Transverse colon (tissue), 4 donors: Measurements from ENCODE around the gene ALDH1A1. TPM values are rescaled to one million over a fixed set of nuclear protein-coding genes. Genes with fewer than 3 reads are reported as not detected.

Experiments used
- DNase-seq: peaks from one replicate; pipeline ENCODE4 v3.0.0-alpha.2; 2019
- H3K27ac ChIP-seq, 4 donors: fragments of 200-600 bp; sonication (generic); 2 replicates each; pipeline ENCODE4 v1.5.1; 2016 to 2018; ENCODE audit warnings: inconsistent platforms in 4 of 4
- H3K27me3 ChIP-seq: fragments of 200-600 bp; sonication (generic); 2 replicates; pipeline ENCODE4 v1.5.1; 2017; ENCODE audit warnings: inconsistent platforms
- H3K36me3 ChIP-seq, 4 donors: fragments of 200-600 bp; sonication (generic); 2 replicates each; pipeline ENCODE4 v1.5.1; 2017 to 2019; ENCODE audit warnings: inconsistent platforms in 4 of 4
- H3K4me1 ChIP-seq, 4 donors: fragments of 200-600 bp; sonication (generic); 2 replicates each; pipeline ENCODE4 v1.5.1; 2017 to 2020; ENCODE audit warnings: inconsistent platforms in 4 of 4
- H3K4me3 ChIP-seq, 4 donors: fragments of 200-600 bp; sonication (generic); 1 replicate in 1 of 4; 2 replicates in 3 of 4; pipeline versions ENCODE4 v1.5.1 to v1.6.1; 2017 to 2019; ENCODE audit warnings: inconsistent platforms in 4 of 4
- H3K9me3 ChIP-seq, 2 donors: fragments of 200-600 bp; sonication (generic); 2 replicates each; pipeline ENCODE4 v1.5.1; 2017 to 2019; ENCODE audit warnings: inconsistent platforms in 2 of 2
- CTCF ChIP-seq, 5 experiments: fragments of 200-600 bp in 3 of 5; fragments of 450-650 bp in 2 of 5; sonication (generic) in 3 of 5; IDR thresholded peaks; 1 replicate in 2 of 5; 2 replicates in 3 of 5; pipeline ENCODE4 v1.5.1; 2016 to 2017; ENCODE audit warnings: antibody characterized with exemption in 5 of 5, inconsistent platforms in 3 of 5, mild to moderate bottlenecking in 2 of 5, moderate library complexity in 1 of 5
- EP300 ChIP-seq: sonication (generic); formaldehyde crosslinking; IDR thresholded peaks from one replicate; pipeline ENCODE4 v1.6.1; 2017; ENCODE audit warnings: antibody characterized with exemption, low read depth
- POLR2A ChIP-seq: fragments of 450-650 bp; IDR thresholded peaks from one replicate; pipeline ENCODE4 v1.6.1; 2016; ENCODE audit warnings: antibody characterized with exemption, mild to moderate bottlenecking, moderate library complexity
- POLR2AphosphoS5 ChIP-seq, 3 donors: sonication (generic); formaldehyde crosslinking; IDR thresholded peaks; one replicate each; pipeline ENCODE4 v1.6.1; 2016; ENCODE audit warnings: antibody characterized with exemption in 3 of 3
- WGBS, 2 donors: methylation state at CpG; one replicate each; pipeline ENCODE4 v1.1.5; 2018; ENCODE audit warnings: low coverage in 1 of 2; 5-methylcytosine and 5-hydroxymethylcytosine counted together
- in situ Hi-C, 4 donors: fragments of 200-750 bp; cut with MboI; loops; one replicate each; pipeline versions ENCODE4 v1.15.0 to v1.15.1; 2017; ENCODE audit warnings: low sequenced_read_pairs in 3 of 4, low pct_ligation_motif_present in 1 of 4, low pct_unique_long_range_greater_than_20kb in 1 of 4
- intact Hi-C: fragments of 100-400 bp; cut with DNase I; formaldehyde crosslinking; loops from one replicate; pipeline ENCODE4 v1.15.1; 2023; ENCODE audit warnings: low total_unique reads
- total RNA-seq, 4 donors: library from RNA; depleted of rRNA; stranded (reverse); fragments of >200 nt; gene quantifications; one replicate each; pipeline ENCODE4 v1.1.0, GENCODE V29; 2016

Gene ALDH1A1
- total RNA-seq, 4 donors from 2014 or later, result 76.3 to 566 (median 288) TPM

GRCh38 chr9:72882117-72882775 lies 70.6 kb downstream of the ALDH1A1 start:
- in situ Hi-C loops (no loop called here), intact Hi-C loops (no loop called here)
- no peak overlapping the region for H3K4me3 ChIP-seq
- DNase-seq, result peak; percentile 32
- peak overlapping the region in 1 of 4 donors; percentile 12 for H3K27ac ChIP-seq
- H3K36me3 ChIP-seq, result no peaks in the 10 kb centered on the region
- TF ChIP-seq CTCF (IDR thresholded peaks at IDR 0.05) (no peak), EP300 (no peak), POLR2A (no peak), POLR2AphosphoS5 (IDR thresholded peaks at IDR 0.05) (no peak)
- H3K27me3 ChIP-seq, result no peaks in the 10 kb centered on the region
- 60 to 73% methylated on average over 2 to 6 of the region's 6 CpGs for WGBS, 2 donors
- peaks cover 0 to 27% (median 7%) of the 10 kb centered on the region in 4 donors for H3K4me1 ChIP-seq
- no peaks in the 10 kb centered on the region for H3K9me3 ChIP-seq

- no peak overlapping the region for H3K27ac ChIP-seq
- DNase-seq, result no peak
- H3K27me3 ChIP-seq, result no peaks in the 10 kb centered on the region
- no peak overlapping the region for H3K4me3 ChIP-seq
- WGBS, 2 donors, result 49 to 80% methylated on average over 1 to 2 of the region's 2 CpGs
- no peak for TF ChIP-seq EP300
- no peak for TF ChIP-seq CTCF (IDR thresholded peaks at IDR 0.05)
- no peak for TF ChIP-seq POLR2AphosphoS5 (IDR thresholded peaks at IDR 0.05)
- no peak for TF ChIP-seq POLR2A
- intact Hi-C loops, result no loop called here
- H3K9me3 ChIP-seq, result no peaks in the 10 kb centered on the region
- in situ Hi-C loops, result no loop called here
- no peaks in the 10 kb centered on the region for H3K36me3 ChIP-seq
- peaks cover 0 to 27% (median 7%) of the 10 kb centered on the region in 4 donors for H3K4me1 ChIP-seq
Observed at GRCh38 chr9:72880821-72881220, 72.0 kb downstream of the ALDH1A1 start.

GRCh38 chr9:72875221-72875620 lies 77.6 kb downstream of the ALDH1A1 start:
- intact Hi-C loops, result loop anchor here (2.0 kb wide), 1 partner anchor 82 kb away; no protein-coding TSS in a partner anchor
- in situ Hi-C loops, result no loop called here
- Histone ChIP-seq H3K27me3 (no peaks in the 10 kb centered on the region), H3K27ac (no peak overlapping the region), H3K36me3 (no peaks in the 10 kb centered on the region), H3K4me3 (no peak overlapping the region), H3K4me1 (peaks cover 6 to 23% (median 15%) of the 10 kb centered on the region in 4 donors), H3K9me3 (no peaks in the 10 kb centered on the region)
- TF ChIP-seq POLR2A, result no peak
- TF ChIP-seq EP300, result no peak
- no peak for TF ChIP-seq POLR2AphosphoS5 (IDR thresholded peaks at IDR 0.05)
- no peak for TF ChIP-seq CTCF (IDR thresholded peaks at IDR 0.05)
- no peak for DNase-seq

GRCh38 chr9:72874344-72874743 lies 78.5 kb downstream of the ALDH1A1 start:
- in situ Hi-C loops, result loop anchor here (25.0 kb wide), 3 partner anchors 138 to 313 kb away; no protein-coding TSS in a partner anchor
- Histone ChIP-seq H3K27me3 (no peaks in the 10 kb centered on the region), H3K9me3 (no peaks in the 10 kb centered on the region), H3K36me3 (no peaks in the 10 kb centered on the region), H3K4me3 (no peak overlapping the region), H3K27ac (no peak overlapping the region), H3K4me1 (peaks cover 6 to 23% (median 15%) of the 10 kb centered on the region in 4 donors)
- no peak for DNase-seq
- 83% methylated on average over 2 of the region's 2 CpGs; no CpG with 5 or more reads in 1 of the 2 donors for WGBS, 2 donors
- intact Hi-C loops, result loop anchor here (2.0 to 5.0 kb wide), 2 partner anchors 82 to 163 kb away; no protein-coding TSS in a partner anchor
- no peak for TF ChIP-seq CTCF (IDR thresholded peaks at IDR 0.05)
- no peak for TF ChIP-seq POLR2A
- TF ChIP-seq POLR2AphosphoS5 (IDR thresholded peaks at IDR 0.05), result no peak
- no peak for TF ChIP-seq EP300
